Mucosa of descending colon (tissue), 3 donors: ENCODE measurements around the gene SAMD4A. TPM values are rescaled to one million over a fixed set of nuclear protein-coding genes. Genes with fewer than 3 reads are reported as not detected.

ENCODE experiments used
- ATAC-seq: fragments of 200-7000 bp; cut with Tn5 transposase; one replicate; pipeline ENCODE4 v1.9.1; 2020; ENCODE audit warnings: mild to moderate bottlenecking, moderate library complexity
- DNase-seq, 3 donors: peaks; one replicate each; pipeline ENCODE4 v3.0.0-alpha.2; 2020
- H3K36me3 ChIP-seq: fragments of 200-600 bp; one replicate; pipeline ENCODE4 v1.8.0; 2021; ENCODE audit warnings: low read depth, mild to moderate bottlenecking
- H3K4me1 ChIP-seq: fragments of 200-600 bp; one replicate; pipeline ENCODE4 v1.8.0; 2021; ENCODE audit warnings: low read depth, mild to moderate bottlenecking
- H3K4me3 ChIP-seq: fragments of 200-600 bp; one replicate; pipeline ENCODE4 v1.8.0; 2021; ENCODE audit warnings: mild to moderate bottlenecking
- H3K9me3 ChIP-seq: fragments of 200-600 bp; one replicate; pipeline ENCODE4 v1.8.0; 2021; ENCODE audit warnings: mild to moderate bottlenecking
- intact Hi-C, 2 donors: fragments of 100-400 bp; cut with DNase I in 1 of 2; cut with micrococcal nuclease in 1 of 2; formaldehyde crosslinking; loops; one replicate each; pipeline versions ENCODE4 v1.11.0 to v1.11.1; 2022; cut with DNase I, micrococcal nuclease
- total RNA-seq, 3 donors: library from RNA; stranded (reverse); fragmentation: NEBNext Ultra II Directional in 2 of 3; extraction: Animal tissue kit (Norgen Biotek cat#: 25700) in 2 of 3; gene quantifications; one replicate each; pipeline versions ENCODE4 v1.2.1 to v1.2.4, GENCODE V29; 2021 to 2023
- TF ChIP-seq, protein P1 (sequence below): fragments of 200-600 bp; IDR thresholded peaks from one replicate; pipeline ENCODE4 v1.8.0; 2022; ENCODE audit warnings: antibody characterized with exemption, mild to moderate bottlenecking
- donor health status: DM: no; HTN: no; CAD: no; lungs with moderate emphysema.
- donor health status: DM: no; HTN: no; CAD: no.
- donor health status: DM: no; HTN: yes; CAD: no.

Gene SAMD4A
- total RNA-seq, 3 donors from 2014 or later, result 14.7 to 82.1 (median 16.5) TPM

DNA sequence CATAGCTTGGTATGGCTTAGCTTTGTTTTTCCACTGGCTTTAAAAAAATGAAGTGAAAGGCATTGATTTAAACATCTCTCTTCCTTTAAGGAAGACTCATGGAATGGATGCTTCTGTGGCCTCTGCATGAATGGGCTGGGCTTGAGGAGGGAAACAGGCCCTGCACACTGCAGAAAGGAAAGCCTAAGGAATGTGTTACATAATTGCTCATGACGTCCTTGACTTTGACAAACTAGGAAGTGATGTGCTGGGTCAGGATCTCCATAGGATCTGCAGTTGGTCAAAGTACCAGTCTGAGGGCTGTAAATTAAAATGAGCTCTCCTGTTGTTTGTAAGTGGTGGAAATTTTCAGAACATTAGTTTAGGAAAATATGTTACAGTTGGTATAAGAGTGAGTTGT is 12.7 kb downstream of the SAMD4A start:
- TF ChIP-seq, protein P1, sequence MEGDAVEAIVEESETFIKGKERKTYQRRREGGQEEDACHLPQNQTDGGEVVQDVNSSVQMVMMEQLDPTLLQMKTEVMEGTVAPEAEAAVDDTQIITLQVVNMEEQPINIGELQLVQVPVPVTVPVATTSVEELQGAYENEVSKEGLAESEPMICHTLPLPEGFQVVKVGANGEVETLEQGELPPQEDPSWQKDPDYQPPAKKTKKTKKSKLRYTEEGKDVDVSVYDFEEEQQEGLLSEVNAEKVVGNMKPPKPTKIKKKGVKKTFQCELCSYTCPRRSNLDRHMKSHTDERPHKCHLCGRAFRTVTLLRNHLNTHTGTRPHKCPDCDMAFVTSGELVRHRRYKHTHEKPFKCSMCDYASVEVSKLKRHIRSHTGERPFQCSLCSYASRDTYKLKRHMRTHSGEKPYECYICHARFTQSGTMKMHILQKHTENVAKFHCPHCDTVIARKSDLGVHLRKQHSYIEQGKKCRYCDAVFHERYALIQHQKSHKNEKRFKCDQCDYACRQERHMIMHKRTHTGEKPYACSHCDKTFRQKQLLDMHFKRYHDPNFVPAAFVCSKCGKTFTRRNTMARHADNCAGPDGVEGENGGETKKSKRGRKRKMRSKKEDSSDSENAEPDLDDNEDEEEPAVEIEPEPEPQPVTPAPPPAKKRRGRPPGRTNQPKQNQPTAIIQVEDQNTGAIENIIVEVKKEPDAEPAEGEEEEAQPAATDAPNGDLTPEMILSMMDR, result no peak
- no peaks in the 10 kb centered on the region for H3K9me3 ChIP-seq
- DNase-seq (peak in 1 of 3 donors; percentile 8), ATAC-seq (peak; percentile 80)
- no peak overlapping the region for H3K4me3 ChIP-seq
- no peaks in the 10 kb centered on the region for H3K4me1 ChIP-seq
- intact Hi-C loops, result loop anchor here in 1 of 2 donors (10.0 kb wide), 1 partner anchor 55 kb away; no protein-coding TSS in a partner anchor
- no peaks in the 10 kb centered on the region for H3K36me3 ChIP-seq

DNA sequence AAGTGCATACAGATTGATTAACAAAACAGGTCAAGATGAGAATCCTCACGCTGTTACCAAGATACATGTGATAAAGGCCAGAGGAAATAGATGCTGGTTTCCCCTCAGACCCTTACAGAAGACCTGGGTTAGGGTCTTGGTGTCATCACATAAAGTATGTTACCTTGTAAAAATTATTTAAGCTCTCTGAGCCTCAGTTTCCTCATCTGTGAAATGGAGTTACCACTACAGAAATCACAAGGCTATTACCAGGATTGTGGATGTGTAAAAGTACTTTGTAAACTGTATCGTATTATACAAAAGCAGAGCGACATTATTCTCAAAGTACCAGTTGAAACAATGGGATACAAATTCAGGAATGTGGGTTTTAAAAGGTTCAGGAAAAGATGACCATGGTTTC is 14.0 kb downstream of the SAMD4A start:
- ATAC-seq, result no peak
- no peak overlapping the region for H3K4me3 ChIP-seq
- TF ChIP-seq, protein P1, result no peak
- no peak for DNase-seq
- H3K9me3 ChIP-seq, result no peaks in the 10 kb centered on the region
- H3K36me3 ChIP-seq, result no peaks in the 10 kb centered on the region
- H3K4me1 ChIP-seq, result no peaks in the 10 kb centered on the region
- intact Hi-C loops, result no loop called here

DNA sequence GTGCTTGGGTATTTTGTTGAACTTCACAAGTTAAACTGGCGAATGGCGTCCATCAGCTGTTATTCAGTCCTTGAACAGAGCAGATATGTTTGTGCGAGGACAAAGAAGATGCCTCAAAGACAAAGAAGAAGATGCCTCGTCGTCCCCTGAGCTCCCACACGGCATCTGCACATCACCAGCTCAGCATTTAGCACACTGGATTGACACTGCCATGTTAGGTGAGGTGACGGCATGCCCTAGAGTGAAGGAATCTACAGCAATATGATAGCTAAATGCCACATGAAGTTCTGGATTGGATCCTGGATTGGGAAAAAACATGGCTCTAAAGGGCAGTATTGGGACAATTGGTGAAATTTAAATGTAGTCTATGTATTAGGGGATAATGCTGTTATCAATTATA is 15.4 kb downstream of the SAMD4A start:
- ATAC-seq, result no peak
- Histone ChIP-seq H3K4me1 (no peaks in the 10 kb centered on the region), H3K4me3 (no peak overlapping the region), H3K36me3 (no peaks in the 10 kb centered on the region), H3K9me3 (no peaks in the 10 kb centered on the region)
- TF ChIP-seq, protein P1, result no peak
- no peak for DNase-seq
- intact Hi-C loops, result no loop called here

DNA sequence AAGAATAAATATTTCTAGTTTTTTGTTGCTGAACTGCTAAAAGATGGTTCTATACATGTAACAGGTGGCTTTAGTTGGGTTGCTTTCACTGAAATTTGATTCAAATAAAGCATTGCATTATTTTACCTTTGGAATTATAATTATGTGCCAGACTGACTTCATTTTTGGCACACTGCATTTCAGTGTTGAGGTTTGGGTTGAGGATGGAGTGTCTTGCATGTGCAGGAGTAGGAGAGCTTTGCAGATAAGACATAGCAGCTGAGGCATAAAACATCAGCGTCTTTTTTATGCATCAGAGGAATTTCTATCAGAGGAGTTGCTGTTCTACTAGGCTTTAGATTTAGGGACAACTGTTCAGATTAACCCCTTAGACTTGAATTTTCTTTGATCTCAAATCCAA is 17.2 kb downstream of the SAMD4A start:
- Histone ChIP-seq H3K4me1 (no peaks in the 10 kb centered on the region), H3K36me3 (no peaks in the 10 kb centered on the region), H3K9me3 (no peaks in the 10 kb centered on the region), H3K4me3 (no peak overlapping the region)
- intact Hi-C loops, result no loop called here
- TF ChIP-seq, protein P1, result no peak
- ATAC-seq (no peak), DNase-seq (no peak)

DNA sequence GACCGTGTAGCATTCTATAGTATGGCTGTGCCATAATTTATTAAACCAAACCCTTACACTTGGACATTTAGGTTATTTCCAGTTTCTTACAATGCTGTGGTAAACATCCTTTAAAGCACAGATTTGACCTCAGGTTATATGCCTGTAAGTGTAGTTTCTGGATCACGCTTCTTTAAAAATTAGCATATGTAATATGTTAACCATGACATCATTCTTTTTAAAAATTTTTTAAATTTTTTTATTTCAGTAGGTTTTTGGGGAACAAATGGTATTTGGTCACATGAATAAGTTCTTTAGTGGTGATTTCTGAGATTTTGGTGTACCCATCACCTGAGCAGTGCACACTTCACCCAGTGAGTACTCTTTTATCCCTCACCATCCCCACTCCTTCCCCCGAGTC is 18.3 kb downstream of the SAMD4A start:
- Histone ChIP-seq H3K4me3 (no peak overlapping the region), H3K9me3 (no peaks in the 10 kb centered on the region), H3K4me1 (no peaks in the 10 kb centered on the region), H3K36me3 (no peaks in the 10 kb centered on the region)
- ATAC-seq (no peak), DNase-seq (no peak)
- intact Hi-C loops, result no loop called here
- TF ChIP-seq, protein P1, result no peak

DNA sequence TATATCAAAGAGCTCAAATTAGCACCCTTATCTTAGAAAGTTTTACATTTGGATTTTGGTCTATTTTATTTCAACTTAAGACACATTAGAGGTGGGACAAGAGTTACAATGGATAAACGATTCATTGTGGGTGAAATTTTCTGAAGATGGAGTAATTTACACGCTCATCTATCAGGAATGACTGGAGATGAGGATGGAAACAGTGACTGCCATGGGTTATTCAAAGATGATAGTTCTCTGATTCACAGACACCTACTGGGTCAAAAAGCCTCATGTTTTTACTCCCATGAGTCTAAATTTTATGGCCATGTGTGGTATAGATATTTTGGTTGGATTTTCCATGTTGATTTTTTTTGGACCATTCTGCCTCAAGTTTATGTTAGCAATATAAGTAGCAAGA is 22.1 kb downstream of the SAMD4A start:
- ATAC-seq, result no peak
- Histone ChIP-seq H3K4me3 (no peak overlapping the region), H3K36me3 (no peaks in the 10 kb centered on the region), H3K4me1 (no peaks in the 10 kb centered on the region), H3K9me3 (no peaks in the 10 kb centered on the region)
- intact Hi-C loops, result no loop called here
- TF ChIP-seq, protein P1, result no peak
- no peak for DNase-seq
